ENCODE data around the gene CNTN5. TPM values are rescaled to one million over a fixed set of nuclear protein-coding genes. Genes with fewer than 3 reads are reported as not detected.

CNTN5 gene
- total RNA-seq, 2 donors from 2014 or later = 0.85 to 4.2 TPM

- no peaks in the 10 kb centered on the region for H3K9me3 ChIP-seq
- no peaks in the 10 kb centered on the region for H3K27me3 ChIP-seq (replicated peaks; ENCODE audit: insufficient read depth)
- no peak for TF ChIP-seq CTCF (IDR thresholded peaks at IDR 0.05)
- H3K36me3 ChIP-seq = no peaks in the 10 kb centered on the region
- H3K4me1 ChIP-seq (ENCODE audit: control insufficient read depth in 1 of 2, low read depth in 2 of 2) = no peaks in the 10 kb centered on the region
- no peak overlapping the region for H3K4me3 ChIP-seq
- DNase-seq (ENCODE audit: low spot score) = no peak
- H3K27ac ChIP-seq = no peak overlapping the region
- no peak for ATAC-seq (ENCODE audit: insufficient number of reproducible peaks, low FRiP score, low read depth)
These were observed 1162.2 kb downstream of the CNTN5 start for GRCh38 chr11:100182927-100183326.

DNA sequence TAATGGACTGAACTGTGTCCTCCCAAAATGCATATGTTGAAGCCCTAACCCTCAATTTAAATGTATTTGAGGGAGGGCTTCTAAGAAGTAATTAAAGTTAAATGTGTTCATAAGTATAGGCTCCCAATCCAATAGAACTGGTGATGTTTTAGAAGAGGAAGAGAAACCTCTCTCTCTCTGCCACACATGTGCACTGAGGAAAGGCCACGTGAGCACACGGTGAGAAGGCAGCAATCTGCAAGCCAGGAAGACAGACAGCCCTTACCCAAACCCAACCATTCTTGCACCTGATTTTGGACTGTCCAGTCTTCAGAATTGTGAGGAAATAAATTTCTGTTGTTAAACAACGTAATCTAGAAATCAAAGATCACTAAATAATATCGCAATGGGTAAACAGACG lies 1164.8 kb downstream of the CNTN5 start:
- no peaks in the 10 kb centered on the region for H3K36me3 ChIP-seq
- H3K4me1 ChIP-seq (ENCODE audit: control insufficient read depth in 1 of 2, low read depth in 2 of 2) = no peaks in the 10 kb centered on the region
- no peaks in the 10 kb centered on the region for H3K27me3 ChIP-seq (replicated peaks; ENCODE audit: insufficient read depth)
- no peak overlapping the region for H3K4me3 ChIP-seq
- no peak for ATAC-seq (ENCODE audit: insufficient number of reproducible peaks, low FRiP score, low read depth)
- no peak for DNase-seq (ENCODE audit: low spot score)
- no peak overlapping the region for H3K27ac ChIP-seq
- H3K9me3 ChIP-seq = no peaks in the 10 kb centered on the region
- TF ChIP-seq CTCF (IDR thresholded peaks at IDR 0.05) = no peak

DNA sequence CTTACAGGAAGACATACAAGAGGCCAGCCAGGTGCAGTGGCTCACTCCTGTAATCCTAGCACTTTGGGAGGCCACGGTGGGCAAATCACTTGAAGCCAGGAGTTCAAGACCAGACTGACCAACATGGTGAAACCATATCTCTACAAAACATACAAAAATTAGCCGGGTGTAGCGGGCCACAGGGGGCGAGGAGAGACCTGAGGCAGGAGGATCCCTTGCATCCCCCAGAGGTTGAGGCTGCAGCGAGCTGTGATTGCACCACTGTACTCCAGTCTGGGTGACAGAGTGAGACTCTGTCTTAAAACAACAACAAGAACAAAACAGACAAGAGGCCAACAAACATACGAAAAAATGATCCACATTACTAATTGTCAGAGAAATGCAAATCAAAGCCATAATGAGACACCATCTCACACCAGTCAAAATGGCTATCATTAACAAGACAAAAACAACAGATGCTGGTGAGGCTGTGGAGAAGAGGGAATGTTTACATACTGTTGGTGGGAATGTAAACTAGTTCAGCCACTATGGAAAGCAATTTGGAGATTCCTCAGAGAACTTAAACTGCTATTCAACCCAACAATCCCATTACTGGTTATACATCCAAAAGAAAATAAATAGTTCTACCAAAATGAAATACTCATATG lies 1167.5 kb downstream of the CNTN5 start:
- no peak overlapping the region for H3K27ac ChIP-seq
- no peak overlapping the region for H3K4me3 ChIP-seq
- no peaks in the 10 kb centered on the region for H3K4me1 ChIP-seq (ENCODE audit: control insufficient read depth in 1 of 2, low read depth in 2 of 2)
- no peaks in the 10 kb centered on the region for H3K27me3 ChIP-seq (replicated peaks; ENCODE audit: insufficient read depth)
- no peaks in the 10 kb centered on the region for H3K36me3 ChIP-seq
- no peak for DNase-seq (ENCODE audit: low spot score)
- no peak for TF ChIP-seq CTCF (IDR thresholded peaks at IDR 0.05)
- no peaks in the 10 kb centered on the region for H3K9me3 ChIP-seq
- ATAC-seq (ENCODE audit: insufficient number of reproducible peaks, low FRiP score, low read depth) = no peak

GRCh38 chr11:100190395-100190794 lies 1169.6 kb downstream of the CNTN5 start:
- no peak for TF ChIP-seq CTCF (IDR thresholded peaks at IDR 0.05)
- ATAC-seq (ENCODE audit: insufficient number of reproducible peaks, low FRiP score, low read depth) (no peak), DNase-seq (ENCODE audit: low spot score) (no peak)

GRCh38 chr11:100192181-100192580 lies 1171.4 kb downstream of the CNTN5 start:
- ATAC-seq (ENCODE audit: insufficient number of reproducible peaks, low FRiP score, low read depth) = no peak
- Histone ChIP-seq H3K4me1 (ENCODE audit: control insufficient read depth in 1 of 2, low read depth in 2 of 2) (no peaks in the 10 kb centered on the region), H3K27ac (no peak overlapping the region), H3K4me3 (no peak overlapping the region), H3K9me3 (no peaks in the 10 kb centered on the region), H3K27me3 (replicated peaks; ENCODE audit: insufficient read depth) (no peaks in the 10 kb centered on the region), H3K36me3 (no peaks in the 10 kb centered on the region)
- TF ChIP-seq CTCF (IDR thresholded peaks at IDR 0.05) = no peak
- DNase-seq (ENCODE audit: low spot score) = no peak

More at GRCh38 chr11:100190395-100190794, 1169.6 kb downstream of the CNTN5 start:
- no peaks in the 10 kb centered on the region for H3K9me3 ChIP-seq
- no peaks in the 10 kb centered on the region for H3K4me1 ChIP-seq (ENCODE audit: control insufficient read depth in 1 of 2, low read depth in 2 of 2)
- no peak overlapping the region for H3K27ac ChIP-seq
- H3K27me3 ChIP-seq (replicated peaks; ENCODE audit: insufficient read depth) = no peaks in the 10 kb centered on the region
- no peak overlapping the region for H3K4me3 ChIP-seq
- no peaks in the 10 kb centered on the region for H3K36me3 ChIP-seq

All from thoracic aorta (tissue), 2 donors.